Transverse colon (tissue), 4 donors: ENCODE data around the gene TEX29. TPM values are rescaled to one million over a fixed set of nuclear protein-coding genes. Genes with fewer than 3 reads are reported as not detected.

Source experiments
- DNase-seq: peaks from one replicate; pipeline ENCODE4 v3.0.0-alpha.2; 2019
- H3K27ac ChIP-seq, 4 donors: fragments of 200-600 bp; sonication (generic); 2 replicates each; pipeline ENCODE4 v1.5.1; 2016 to 2018; ENCODE audit warnings: inconsistent platforms in 4 of 4
- H3K27me3 ChIP-seq: fragments of 200-600 bp; sonication (generic); 2 replicates; pipeline ENCODE4 v1.5.1; 2017; ENCODE audit warnings: inconsistent platforms
- H3K36me3 ChIP-seq, 4 donors: fragments of 200-600 bp; sonication (generic); 2 replicates each; pipeline ENCODE4 v1.5.1; 2017 to 2019; ENCODE audit warnings: inconsistent platforms in 4 of 4
- H3K4me1 ChIP-seq, 4 donors: fragments of 200-600 bp; sonication (generic); 2 replicates each; pipeline ENCODE4 v1.5.1; 2017 to 2020; ENCODE audit warnings: inconsistent platforms in 4 of 4
- H3K4me3 ChIP-seq, 4 donors: fragments of 200-600 bp; sonication (generic); 1 replicate in 1 of 4; 2 replicates in 3 of 4; pipeline versions ENCODE4 v1.5.1 to v1.6.1; 2017 to 2019; ENCODE audit warnings: inconsistent platforms in 4 of 4
- H3K9me3 ChIP-seq, 2 donors: fragments of 200-600 bp; sonication (generic); 2 replicates each; pipeline ENCODE4 v1.5.1; 2017 to 2019; ENCODE audit warnings: inconsistent platforms in 2 of 2
- EP300 ChIP-seq: sonication (generic); formaldehyde crosslinking; IDR thresholded peaks from one replicate; pipeline ENCODE4 v1.6.1; 2017; ENCODE audit warnings: antibody characterized with exemption, low read depth
- POLR2A ChIP-seq: fragments of 450-650 bp; IDR thresholded peaks from one replicate; pipeline ENCODE4 v1.6.1; 2016; ENCODE audit warnings: antibody characterized with exemption, mild to moderate bottlenecking, moderate library complexity
- POLR2AphosphoS5 ChIP-seq, 3 donors: sonication (generic); formaldehyde crosslinking; IDR thresholded peaks; one replicate each; pipeline ENCODE4 v1.6.1; 2016; ENCODE audit warnings: antibody characterized with exemption in 3 of 3
- WGBS, 2 donors: methylation state at CpG; one replicate each; pipeline ENCODE4 v1.1.5; 2018; ENCODE audit warnings: low coverage in 1 of 2; 5-methylcytosine and 5-hydroxymethylcytosine counted together
- in situ Hi-C, 4 donors: fragments of 200-750 bp; cut with MboI; loops; one replicate each; pipeline versions ENCODE4 v1.15.0 to v1.15.1; 2017; ENCODE audit warnings: low sequenced_read_pairs in 3 of 4, low pct_ligation_motif_present in 1 of 4, low pct_unique_long_range_greater_than_20kb in 1 of 4
- intact Hi-C: fragments of 100-400 bp; cut with DNase I; formaldehyde crosslinking; loops from one replicate; pipeline ENCODE4 v1.15.1; 2023; ENCODE audit warnings: low total_unique reads
- total RNA-seq, 4 donors: library from RNA; depleted of rRNA; stranded (reverse); fragments of >200 nt; gene quantifications; one replicate each; pipeline ENCODE4 v1.1.0, GENCODE V29; 2016
- TF ChIP-seq, protein P1 (sequence below), 5 experiments: fragments of 200-600 bp in 3 of 5; fragments of 450-650 bp in 2 of 5; sonication (generic) in 3 of 5; IDR thresholded peaks; 1 replicate in 2 of 5; 2 replicates in 3 of 5; pipeline ENCODE4 v1.5.1; 2016 to 2017; ENCODE audit warnings: antibody characterized with exemption in 5 of 5, inconsistent platforms in 3 of 5, mild to moderate bottlenecking in 2 of 5, moderate library complexity in 1 of 5

Gene TEX29
- total RNA-seq, 4 donors from 2014 or later = not detected

DNA sequence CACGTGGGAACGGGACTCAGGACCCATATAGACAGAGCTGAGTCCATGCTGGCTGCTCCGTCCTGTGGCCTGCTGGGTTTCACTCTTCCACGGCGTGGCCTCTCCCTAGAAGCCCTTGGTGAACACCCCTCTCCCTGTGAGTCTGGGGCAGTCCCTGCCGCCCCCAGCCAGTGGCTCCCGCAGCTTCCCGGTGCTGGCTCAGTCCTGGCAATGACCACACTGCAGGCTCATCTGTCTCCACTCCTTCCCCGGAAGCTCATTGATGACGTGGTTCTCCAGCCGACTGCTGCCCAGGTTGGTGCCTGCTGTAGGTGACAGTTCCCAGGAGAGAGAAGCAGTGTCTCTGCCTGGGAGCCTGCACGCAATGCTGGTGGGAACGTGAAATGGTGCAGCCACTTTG is 2.1 kb upstream of the TEX29 start:
- no peaks in the 10 kb centered on the region for H3K36me3 ChIP-seq
- no peaks in the 10 kb centered on the region for H3K9me3 ChIP-seq
- no peaks in the 10 kb centered on the region for H3K27me3 ChIP-seq
- no peak overlapping the region for H3K4me3 ChIP-seq
- TF ChIP-seq POLR2AphosphoS5 (IDR thresholded peaks at IDR 0.05) = no peak
- no peak overlapping the region for H3K27ac ChIP-seq
- H3K4me1 ChIP-seq = no peaks in the 10 kb centered on the region
- no peak for DNase-seq
- in situ Hi-C loops = no loop called here
- WGBS, 2 donors = 84% methylated on average over 13 of the region's 13 CpGs; no CpG with 5 or more reads in 1 of the 2 donors
- intact Hi-C loops = no loop called here

DNA sequence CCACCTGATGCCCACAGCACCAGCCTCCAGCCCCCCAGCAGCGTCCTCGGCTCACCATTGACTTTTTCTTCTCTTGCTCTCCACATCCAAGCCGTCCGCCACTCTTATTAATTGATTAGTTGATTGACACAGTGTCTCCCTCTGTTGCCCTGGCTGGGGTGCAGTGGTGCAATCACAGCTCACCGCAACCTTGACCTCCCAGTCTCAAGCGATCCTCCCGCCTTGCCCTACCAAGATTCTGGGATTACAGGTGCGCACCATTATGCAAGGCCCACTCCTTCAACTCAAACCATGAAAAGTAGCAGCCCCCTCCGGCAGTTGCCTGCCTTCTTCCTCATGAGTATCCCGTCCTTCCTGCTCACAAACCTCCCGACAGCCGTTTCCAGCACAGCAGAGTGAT is 921 bp upstream of the TEX29 start:
- Histone ChIP-seq H3K36me3 (no peaks in the 10 kb centered on the region), H3K4me1 (no peaks in the 10 kb centered on the region), H3K9me3 (no peaks in the 10 kb centered on the region), H3K27ac (no peak overlapping the region), H3K27me3 (no peaks in the 10 kb centered on the region), H3K4me3 (no peak overlapping the region)
- DNase-seq = no peak
- intact Hi-C loops = no loop called here
- TF ChIP-seq POLR2A = no peak
- TF ChIP-seq EP300 = no peak
- TF ChIP-seq, protein P1, sequence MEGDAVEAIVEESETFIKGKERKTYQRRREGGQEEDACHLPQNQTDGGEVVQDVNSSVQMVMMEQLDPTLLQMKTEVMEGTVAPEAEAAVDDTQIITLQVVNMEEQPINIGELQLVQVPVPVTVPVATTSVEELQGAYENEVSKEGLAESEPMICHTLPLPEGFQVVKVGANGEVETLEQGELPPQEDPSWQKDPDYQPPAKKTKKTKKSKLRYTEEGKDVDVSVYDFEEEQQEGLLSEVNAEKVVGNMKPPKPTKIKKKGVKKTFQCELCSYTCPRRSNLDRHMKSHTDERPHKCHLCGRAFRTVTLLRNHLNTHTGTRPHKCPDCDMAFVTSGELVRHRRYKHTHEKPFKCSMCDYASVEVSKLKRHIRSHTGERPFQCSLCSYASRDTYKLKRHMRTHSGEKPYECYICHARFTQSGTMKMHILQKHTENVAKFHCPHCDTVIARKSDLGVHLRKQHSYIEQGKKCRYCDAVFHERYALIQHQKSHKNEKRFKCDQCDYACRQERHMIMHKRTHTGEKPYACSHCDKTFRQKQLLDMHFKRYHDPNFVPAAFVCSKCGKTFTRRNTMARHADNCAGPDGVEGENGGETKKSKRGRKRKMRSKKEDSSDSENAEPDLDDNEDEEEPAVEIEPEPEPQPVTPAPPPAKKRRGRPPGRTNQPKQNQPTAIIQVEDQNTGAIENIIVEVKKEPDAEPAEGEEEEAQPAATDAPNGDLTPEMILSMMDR (IDR thresholded peaks at IDR 0.05) = no peak
- no peak for TF ChIP-seq POLR2AphosphoS5 (IDR thresholded peaks at IDR 0.05)
- 95% methylated on average over 4 to 12 of the region's 12 CpGs for WGBS, 2 donors
- in situ Hi-C loops = no loop called here

DNA sequence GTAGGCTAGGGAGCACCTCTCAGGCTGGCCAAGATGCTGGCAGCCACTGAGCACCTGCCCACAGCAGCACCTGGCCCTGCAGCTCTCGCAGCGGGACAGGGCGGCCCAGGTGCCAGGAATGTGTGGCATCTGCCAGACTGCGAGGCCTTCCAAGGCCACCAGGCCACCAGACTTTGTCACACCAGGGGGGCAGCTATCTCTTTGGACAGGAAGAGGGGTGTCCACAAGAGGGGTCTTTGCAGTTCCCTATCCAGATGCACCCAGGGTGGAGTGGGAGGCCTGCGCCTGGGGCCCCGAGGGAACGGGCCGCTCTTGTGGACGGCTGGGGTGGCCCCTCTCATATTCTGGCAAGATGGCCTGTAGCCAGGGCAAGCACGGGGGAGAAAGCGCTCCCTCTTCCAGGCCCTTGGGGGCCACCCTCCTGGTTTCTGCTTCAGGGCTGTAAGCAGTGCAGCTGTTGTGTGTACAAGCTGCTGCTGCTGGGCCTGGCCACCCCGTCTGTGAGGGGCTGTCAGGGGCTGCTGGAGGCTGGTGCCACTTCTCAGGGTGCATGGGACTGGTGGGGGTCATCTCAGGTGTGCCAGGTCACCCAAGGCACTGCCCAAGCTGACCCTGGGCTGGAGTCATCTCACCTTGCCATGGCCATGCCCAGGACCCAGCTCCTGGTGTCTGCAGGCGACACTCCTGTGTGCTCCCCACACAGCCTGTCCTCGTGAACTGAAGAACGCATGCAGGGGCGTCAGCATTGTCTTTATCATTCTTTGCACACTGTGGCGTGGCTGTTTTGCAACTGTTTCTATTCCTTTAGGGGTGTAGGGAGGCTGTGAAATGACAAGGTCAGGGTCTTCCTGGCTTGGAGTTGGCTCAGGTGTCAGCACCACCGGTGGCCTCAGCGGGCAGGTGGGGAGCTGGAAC is 1.8 kb downstream of the TEX29 start:
- Histone ChIP-seq H3K4me3 (no peak overlapping the region), H3K27me3 (no peaks in the 10 kb centered on the region), H3K36me3 (no peaks in the 10 kb centered on the region), H3K4me1 (no peaks in the 10 kb centered on the region), H3K9me3 (no peaks in the 10 kb centered on the region), H3K27ac (no peak overlapping the region)
- in situ Hi-C loops (no loop called here), intact Hi-C loops (no loop called here)
- TF ChIP-seq POLR2A (no peak), POLR2AphosphoS5 (IDR thresholded peaks at IDR 0.05) (no peak), EP300 (no peak)
- TF ChIP-seq, protein P1 (IDR thresholded peaks at IDR 0.05) = no peak
- WGBS, 2 donors = 96% methylated on average over 19 of the region's 19 CpGs; no CpG with 5 or more reads in 1 of the 2 donors
- DNase-seq = no peak

DNA sequence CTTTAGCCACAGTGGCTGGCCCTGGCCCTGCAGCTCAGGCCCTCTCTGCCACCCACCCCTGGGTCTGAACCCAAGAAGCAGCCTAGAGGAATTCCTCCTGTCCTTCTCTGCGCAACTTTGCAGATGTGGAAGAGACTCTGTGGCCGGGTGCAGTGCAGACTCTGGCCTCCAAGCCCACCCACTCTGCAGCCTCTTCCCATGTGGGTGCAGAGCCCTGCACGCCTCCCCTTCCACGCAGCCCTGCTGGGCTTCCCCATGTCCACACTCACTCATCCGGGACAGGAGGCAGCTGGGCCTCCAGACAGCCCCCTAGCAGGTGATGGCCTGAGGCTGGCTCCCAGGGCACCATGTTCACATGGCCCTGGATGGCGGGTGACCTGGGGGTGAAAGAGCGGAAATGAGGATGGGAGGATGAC is 2.5 kb downstream of the TEX29 start:
- TF ChIP-seq EP300 (no peak), POLR2A (no peak), POLR2AphosphoS5 (IDR thresholded peaks at IDR 0.05) (no peak)
- TF ChIP-seq, protein P1 (IDR thresholded peaks at IDR 0.05) = no peak
- intact Hi-C loops (no loop called here), in situ Hi-C loops (no loop called here)
- Histone ChIP-seq H3K9me3 (no peaks in the 10 kb centered on the region), H3K27me3 (no peaks in the 10 kb centered on the region), H3K36me3 (no peaks in the 10 kb centered on the region), H3K27ac (no peak overlapping the region), H3K4me1 (no peaks in the 10 kb centered on the region), H3K4me3 (no peak overlapping the region)
- WGBS, 2 donors = 75% methylated on average over 7 of the region's 7 CpGs; no CpG with 5 or more reads in 1 of the 2 donors
- DNase-seq = no peak
